AG10803 (cell line): Measurements from ENCODE around the gene ZNF608.

Source experiments
- DNase-seq: peaks from one replicate; pipeline ENCODE4 v3.0.0; 2010; ENCODE audit warnings: low read depth
- H3K4me3 ChIP-seq: 2 replicates; pipeline ENCODE4 v1.5.1; 2011; ENCODE audit warnings: mild to moderate bottlenecking, low read length, control low read depth
- CTCF ChIP-seq: conservative IDR thresholded peaks from 2 replicates; pipeline ENCODE4 v1.5.1; 2011; ENCODE audit warnings: mild to moderate bottlenecking, low read length, control low read depth, inconsistent platforms

Gene ZNF608

DNA sequence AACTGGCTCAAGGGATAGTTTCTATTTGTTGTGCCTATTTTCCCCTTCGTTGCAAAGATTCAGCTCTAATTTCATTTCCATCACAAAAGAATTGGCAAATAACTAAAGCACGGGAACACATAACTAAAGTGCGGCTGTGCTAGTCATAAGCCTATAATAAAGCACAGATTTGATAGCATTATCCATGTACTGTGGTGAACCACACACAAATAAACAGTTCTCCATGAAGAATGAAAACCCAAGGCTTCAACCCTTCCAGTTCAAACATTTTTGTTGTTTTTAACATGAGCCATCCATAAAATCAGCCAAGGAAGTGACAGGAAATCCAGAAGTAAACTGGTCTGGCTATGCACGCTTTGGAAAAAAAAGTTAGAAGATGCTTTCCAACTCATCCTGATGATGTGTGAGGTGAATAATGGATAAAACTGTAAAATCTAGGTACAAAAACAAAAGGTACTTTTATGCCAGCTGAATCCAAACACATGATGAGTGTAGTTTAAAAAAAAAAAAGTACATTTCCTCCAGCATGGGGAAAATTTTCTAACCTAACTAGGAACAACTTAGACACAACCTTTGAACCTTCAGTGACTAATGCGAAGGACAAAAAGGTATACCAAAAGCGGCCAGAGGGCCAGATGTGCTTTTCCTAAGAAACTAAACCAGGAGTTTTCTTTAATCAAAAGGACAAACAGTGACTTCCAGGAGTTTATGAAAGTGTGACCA, 10.2 kb downstream of the ZNF608 start:
- H3K4me3 ChIP-seq: no peak overlapping the region
- peak; percentile 83 for DNase-seq
- no peak for TF ChIP-seq CTCF

DNA sequence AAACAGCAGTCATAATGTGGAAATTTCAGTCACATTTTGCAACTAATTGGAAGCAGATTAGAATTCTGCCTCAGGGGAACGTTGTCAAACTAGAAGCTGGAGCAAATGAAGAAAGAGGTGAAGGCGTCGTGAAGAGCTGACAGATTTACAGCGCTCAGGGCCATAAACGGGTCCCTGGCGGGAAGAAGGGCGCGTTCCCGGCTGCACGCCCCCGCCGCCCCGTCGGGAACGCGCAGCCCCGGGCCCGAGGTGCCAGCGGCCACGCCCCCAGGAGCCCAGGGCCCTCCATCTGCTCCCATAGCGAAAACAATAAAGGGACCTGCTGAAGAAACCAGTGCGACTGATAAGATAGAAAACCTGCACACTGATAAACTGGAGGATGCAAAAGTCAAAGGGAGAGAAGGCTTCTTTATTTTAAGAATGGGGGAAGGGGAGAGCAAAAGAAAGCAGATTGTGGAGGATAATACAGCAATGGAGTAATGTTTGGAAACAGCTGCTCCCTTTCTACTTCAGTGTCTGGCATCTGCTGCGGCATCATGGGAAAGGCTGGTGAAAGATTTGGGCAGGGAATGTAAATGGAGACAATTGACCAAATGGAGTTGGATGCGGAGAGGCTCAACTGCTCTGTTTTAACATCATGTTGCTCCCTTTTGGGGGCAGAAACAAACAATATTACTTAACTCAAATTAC, 11.1 kb downstream of the ZNF608 start:
- DNase-seq: peak; percentile 80
- peak overlapping the region; percentile 27 for H3K4me3 ChIP-seq
- no peak for TF ChIP-seq CTCF

GRCh38 chr5:124734574-124735168, 11.8 kb downstream of the ZNF608 start:
- no peak overlapping the region; the same call in 1 of the 2 replicates for H3K4me3 ChIP-seq
- TF ChIP-seq CTCF: no peak
- no peak for DNase-seq

DNA sequence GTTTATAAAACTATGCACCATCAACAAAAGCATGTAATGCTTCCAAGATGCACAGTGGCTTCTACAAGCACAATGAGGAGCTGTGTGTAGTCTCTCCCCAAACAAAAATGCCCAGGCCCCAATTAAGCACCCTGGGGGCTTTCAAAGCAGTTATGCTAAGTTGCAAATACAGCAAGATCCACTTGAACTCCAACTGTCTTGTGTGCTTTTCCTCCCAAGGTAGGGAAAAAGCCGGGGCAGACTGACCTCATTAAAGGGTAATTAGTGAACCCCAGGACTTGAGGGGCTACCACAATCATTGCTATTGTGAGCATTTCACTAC, 13.1 kb downstream of the ZNF608 start:
- DNase-seq: no peak
- H3K4me3 ChIP-seq: no peak overlapping the region
- no peak for TF ChIP-seq CTCF

DNA sequence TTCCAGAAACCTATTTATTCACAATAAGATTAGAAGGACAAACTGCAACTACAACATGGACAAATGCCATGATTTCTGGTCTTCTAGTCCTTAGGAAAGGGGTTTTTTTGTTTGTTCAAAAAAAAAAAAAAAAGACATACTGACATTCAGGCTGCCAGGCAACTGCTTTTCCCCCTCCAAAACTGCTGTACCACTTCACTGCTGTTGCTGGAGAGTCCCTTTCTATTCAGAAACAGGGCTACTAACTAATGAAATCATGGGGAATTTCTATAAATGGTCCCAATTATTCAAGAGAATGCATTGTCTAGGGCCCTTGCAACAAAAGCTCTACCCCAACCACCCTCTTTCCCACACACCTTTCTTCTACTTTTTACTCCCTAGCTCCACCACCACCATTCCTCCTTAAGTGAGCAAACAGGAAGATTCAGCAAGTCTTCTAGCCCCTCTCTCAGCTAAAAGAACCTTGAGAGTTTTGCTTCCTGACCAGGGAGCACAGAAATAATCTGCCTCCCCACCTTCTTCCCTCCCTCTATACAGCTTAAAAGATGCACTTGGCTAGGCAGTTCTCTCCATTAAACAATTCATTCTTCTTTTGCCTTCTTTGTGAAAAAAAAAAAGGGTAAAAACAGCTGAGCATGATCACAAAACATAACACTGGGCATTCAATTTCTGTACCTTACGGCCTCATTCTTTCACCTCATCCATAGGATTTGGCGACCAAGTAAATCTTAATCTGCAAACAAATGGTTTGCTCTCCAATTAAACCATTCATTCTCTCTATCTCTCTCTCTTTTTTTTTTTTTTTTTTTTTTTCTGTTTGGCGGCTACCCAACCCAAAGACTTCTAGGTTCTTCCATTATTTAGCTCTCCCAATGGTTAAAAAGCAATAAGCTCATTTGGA, 13.8 kb downstream of the ZNF608 start:
- no peak for TF ChIP-seq CTCF
- no peak overlapping the region for H3K4me3 ChIP-seq
- no peak for DNase-seq

DNA sequence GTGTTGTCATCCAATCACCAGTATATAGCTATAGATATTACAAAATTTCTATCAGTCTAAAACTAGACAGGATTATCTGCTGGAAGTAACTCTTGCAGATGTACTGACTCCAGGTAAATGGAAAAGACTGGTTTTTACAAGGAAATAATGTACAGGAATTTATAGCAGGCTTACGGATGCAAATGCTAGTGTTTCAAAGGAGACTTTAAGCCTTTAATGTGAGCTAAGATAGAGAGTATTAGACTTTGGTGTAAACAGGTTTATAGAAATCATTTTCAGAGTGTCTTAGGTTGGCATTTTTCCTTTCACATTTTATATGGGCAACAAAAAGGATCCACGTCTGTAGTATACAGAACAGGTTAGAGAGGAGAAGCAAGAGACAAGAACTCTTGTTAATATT, 16.1 kb downstream of the ZNF608 start:
- TF ChIP-seq CTCF: no peak
- no peak for DNase-seq
- H3K4me3 ChIP-seq: no peak overlapping the region
